COLO668 (cell line): ENCODE results near the gene WNT16.
"Not testable (repeated sequence)": the region's sequence is repeated elsewhere in the genome, so short reads cannot be mapped to it uniquely, and the experiment has no call there.

Experiments
- DNase-seq: peaks from one replicate; lab custom pipeline; 2025; ENCODE audit not compliant: unreplicated experiment; lab: John Stamatoyannopoulos, UW

WNT16 gene

GRCh38 chr7:121305109-121305508 lies 23.7 kb upstream of the WNT16 start:
- no peak for DNase-seq

DNA sequence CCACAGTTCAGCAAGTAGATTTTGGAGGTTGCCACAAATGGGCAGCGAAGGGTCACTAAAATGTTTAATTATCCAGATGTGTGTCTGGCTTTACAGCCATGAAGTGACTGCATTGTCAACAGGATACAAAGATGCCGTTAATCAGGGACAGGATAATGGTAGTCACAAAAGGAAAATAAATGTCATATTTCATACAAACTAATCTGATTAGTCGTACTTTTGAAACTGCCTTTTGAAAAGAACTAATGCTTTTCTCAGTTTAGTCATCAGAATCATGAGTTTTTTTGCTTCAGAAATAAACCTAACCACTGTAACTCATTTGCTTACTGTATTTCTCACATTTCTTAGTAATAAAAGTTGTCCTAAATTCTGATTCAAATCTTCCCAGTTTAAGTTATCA lies 22.2 kb upstream of the WNT16 start:
- no peak for DNase-seq

DNA sequence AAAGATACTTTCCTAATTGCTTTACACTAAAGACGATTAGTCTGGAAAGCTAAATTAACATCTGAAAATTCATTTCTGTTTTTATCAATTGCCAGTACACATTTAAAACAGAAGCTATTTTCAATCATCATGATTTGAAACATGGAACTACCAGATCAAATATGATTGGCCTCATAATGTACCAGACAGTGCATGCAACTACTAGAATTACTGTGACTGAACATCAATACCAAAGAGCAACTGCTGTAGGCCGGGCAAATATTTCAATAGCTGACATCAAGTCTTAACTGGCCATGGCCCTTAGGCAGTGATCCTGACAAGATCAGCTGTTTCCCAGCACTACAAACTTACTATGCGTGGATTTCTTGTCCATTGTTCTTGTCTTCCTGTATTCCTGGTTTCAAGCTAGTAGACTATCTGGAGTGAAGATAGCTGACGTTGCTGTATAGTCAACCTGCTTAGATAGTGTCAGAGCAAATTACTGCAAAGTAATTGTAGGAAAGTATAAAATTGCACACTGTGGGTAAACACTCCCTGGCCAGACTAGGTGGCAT lies 21.7 kb upstream of the WNT16 start:
- DNase-seq, result no peak

DNA sequence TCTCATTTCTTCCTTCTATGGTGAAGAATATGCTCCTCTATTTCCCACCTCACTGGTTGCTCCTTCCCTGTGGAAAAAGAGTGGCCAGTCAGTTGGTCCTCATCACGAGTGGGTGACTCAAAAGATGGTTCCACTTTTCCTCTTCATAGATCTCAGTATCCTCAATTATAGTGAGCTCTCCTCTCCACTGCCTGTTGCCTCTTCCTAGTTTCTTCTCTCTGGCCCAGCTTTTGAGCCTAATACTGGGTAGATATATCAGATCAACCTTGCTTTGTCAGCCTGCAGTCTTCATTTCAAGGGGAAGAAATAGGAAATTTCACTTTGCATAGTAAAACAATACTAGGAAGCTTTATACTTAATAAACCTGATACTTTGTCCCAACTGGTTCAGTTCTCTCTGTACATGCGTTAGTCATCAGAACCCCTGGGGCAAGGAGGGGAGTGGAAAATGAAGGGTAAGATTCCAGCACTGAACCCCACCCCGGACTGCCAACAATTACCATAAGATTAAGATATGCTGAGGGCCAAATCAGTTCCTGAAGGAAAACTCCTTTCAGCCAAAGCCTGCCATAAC lies 15.5 kb upstream of the WNT16 start:
- DNase-seq, result no peak

DNA sequence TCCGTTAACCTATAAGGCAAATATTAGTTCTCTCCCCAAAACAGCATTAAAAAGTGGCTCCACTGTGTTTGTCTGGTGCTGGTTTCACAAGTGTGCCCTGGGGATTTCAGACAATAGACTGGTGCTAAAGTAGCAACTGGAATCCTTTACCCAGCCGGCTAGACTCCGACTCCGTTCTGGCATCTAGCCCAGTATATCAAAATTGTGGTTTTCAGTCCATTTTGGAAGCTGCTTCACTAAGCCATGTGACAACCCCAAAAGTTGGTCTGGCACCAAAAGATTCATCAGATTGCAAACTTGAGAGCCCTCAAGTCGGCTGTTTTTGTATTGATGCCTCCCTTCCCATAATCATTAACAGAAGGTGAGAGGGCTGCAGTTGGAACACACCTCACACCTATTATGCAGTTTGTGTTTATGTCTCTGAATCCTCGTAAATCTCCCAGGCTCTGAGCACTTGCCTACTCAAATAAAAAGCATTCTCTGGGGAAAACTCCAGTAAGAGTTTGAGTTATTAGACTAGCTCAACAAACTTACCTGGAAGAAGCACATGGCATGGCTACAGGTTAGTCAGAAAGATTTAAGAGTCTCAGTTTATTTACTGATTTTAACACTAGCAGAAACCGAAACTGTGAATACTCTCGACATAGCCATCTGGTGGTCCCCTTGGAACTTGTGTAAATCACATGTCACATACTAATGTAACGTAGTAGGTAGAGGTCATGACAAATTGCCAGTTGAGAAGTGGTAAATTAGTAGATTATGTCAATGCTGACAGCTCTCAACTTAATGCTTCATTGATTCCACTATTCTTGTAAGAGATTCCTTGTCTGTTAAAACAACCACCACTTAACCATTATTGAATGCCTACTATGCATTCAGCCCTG lies 14.8 kb upstream of the WNT16 start:
- peak; percentile 72 for DNase-seq

DNA sequence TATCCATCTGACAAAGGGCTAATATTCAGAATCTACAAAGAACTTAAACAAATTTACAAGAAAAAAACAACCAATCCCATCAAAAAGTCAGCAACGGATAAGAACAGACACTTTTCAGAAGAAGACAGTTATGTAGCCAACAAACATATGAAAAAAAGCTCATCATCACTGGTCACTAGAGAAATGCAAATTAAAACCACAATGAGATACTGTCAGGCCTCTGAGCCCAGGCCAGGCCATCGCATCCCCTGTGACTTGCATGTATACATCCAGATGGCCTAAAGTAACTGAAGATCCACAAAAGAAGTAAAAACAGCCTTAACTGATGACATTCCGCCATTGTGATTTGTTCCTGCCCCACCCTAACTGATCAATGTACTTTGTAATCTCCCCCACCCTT lies 13.6 kb upstream of the WNT16 start:
- DNase-seq, result not testable (repeated sequence)

DNA sequence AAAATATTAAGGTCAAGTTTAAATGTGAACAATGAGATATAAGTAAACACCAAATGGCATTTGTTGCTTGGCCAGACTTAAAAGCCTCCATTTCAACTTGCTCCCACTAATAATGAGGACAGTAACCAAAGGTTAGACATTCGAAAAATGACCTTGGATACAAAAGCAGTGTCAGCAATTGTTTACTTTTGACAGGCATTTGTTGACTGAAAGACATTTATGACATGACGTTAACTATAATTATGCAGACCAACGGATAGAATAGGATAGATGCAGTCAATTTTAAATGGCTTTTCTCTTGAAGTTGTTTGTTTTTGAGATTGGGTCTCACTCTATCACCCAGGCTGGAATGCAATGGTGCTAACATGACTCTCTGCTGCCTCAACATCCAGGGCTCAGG lies 6.3 kb upstream of the WNT16 start:
- no peak for DNase-seq

- no peak for DNase-seq
Observed at GRCh38 chr7:121323515-121324302, 5.1 kb upstream of the WNT16 start.

DNA sequence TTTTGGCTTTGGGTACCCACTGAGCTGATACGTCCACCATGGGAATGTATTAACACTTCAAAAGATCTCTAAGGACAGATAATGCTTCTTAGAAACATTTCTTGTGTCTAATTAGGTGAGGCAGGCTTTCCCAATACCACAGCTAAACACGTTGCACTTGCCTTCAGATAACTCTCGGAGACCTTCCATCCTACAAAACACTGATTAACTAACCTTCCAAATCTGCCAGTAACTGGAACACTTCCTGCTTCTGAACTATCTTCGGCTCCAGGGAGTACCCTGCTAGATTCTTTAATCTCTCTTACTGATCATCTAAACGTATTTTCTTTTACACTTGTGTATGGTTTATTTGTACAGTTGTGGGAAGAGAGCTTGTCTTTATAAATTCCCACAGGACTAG lies 1.1 kb upstream of the WNT16 start:
- DNase-seq, result no peak

DNA sequence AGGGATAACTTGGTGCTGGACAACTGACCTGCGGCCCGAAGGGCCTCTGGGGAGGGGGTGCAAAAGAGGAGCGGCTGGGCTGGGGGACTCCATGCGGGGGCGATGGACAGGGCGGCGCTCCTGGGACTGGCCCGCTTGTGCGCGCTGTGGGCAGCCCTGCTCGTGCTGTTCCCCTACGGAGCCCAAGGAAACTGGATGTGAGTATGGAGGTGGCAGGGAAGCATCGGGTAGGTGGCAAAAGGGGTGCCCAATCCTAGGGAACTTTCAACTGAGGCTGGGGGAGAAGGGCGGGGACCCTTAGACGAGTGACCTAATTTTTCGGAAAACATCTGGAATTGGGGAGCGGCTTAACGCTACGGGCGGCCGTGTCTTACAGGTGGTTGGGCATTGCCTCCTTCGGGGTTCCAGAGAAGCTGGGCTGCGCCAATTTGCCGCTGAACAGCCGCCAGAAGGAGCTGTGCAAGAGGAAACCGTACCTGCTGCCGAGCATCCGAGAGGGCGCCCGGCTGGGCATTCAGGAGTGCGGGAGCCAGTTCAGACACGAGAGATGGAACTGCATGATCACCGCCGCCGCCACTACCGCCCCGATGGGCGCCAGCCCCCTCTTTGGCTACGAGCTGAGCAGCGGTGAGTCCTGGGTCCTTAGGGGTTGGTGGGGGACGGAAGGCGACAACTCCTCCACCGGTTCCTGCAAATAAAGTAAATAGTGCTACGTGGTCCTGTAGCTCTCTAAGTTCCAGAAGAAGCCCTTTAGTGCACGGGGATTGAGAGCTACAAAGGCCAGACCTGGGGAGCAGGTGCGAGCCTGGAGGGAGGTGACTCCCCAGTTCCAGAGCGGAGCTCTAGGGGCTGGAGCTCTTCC lies 622 bp downstream of the WNT16 start:
- DNase-seq, result peak; percentile 71

- DNase-seq, result peak; percentile 62
Observed at GRCh38 chr7:121330053-121330833, 1.4 kb downstream of the WNT16 start.

DNA sequence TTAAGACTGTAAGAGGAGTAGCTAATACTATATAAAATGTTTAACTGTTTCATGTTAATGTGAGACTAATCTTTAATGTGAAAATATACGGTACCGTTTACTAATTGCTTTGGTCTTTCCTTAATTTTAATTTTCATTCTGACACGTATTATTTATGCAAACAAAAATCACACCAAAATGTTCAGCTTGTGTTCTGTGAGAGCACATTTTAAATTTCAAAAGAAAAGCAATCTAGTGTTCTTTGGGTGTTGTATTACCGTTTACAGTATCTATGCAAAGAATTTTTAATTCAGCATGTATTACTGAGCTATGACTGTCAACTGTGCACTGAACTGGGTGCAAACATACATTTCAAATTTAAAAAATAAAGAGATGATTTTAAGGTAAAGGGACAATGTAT lies 2.2 kb downstream of the WNT16 start:
- no peak for DNase-seq

DNA sequence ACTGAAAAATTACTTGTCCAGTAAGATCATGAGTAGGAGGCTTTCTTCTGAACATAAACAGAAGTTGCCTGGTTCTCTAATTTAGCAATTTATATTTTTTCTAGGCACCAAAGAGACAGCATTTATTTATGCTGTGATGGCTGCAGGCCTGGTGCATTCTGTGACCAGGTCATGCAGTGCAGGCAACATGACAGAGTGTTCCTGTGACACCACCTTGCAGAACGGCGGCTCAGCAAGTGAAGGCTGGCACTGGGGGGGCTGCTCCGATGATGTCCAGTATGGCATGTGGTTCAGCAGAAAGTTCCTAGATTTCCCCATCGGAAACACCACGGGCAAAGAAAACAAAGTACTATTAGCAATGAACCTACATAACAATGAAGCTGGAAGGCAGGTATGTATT lies 2.8 kb downstream of the WNT16 start:
- no peak for DNase-seq

DNA sequence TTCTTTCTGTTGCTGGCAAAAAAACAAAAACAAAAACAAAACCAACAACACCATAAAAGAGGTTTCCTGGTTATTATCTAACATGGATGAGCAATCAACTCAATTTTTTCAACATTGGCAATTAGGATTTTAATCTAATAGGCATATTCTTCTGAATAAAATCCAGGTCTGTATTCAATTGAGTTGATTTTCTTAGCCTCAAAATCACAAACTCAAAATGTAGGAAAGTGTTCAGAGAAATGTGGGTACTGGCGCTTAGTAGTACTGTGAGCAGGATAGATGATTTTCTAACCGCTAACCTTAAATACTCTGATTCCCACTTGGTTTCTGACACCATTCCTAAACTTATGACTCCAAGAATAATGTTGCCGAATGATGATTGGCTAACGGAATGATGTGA lies 5.6 kb downstream of the WNT16 start:
- DNase-seq, result no peak

DNA sequence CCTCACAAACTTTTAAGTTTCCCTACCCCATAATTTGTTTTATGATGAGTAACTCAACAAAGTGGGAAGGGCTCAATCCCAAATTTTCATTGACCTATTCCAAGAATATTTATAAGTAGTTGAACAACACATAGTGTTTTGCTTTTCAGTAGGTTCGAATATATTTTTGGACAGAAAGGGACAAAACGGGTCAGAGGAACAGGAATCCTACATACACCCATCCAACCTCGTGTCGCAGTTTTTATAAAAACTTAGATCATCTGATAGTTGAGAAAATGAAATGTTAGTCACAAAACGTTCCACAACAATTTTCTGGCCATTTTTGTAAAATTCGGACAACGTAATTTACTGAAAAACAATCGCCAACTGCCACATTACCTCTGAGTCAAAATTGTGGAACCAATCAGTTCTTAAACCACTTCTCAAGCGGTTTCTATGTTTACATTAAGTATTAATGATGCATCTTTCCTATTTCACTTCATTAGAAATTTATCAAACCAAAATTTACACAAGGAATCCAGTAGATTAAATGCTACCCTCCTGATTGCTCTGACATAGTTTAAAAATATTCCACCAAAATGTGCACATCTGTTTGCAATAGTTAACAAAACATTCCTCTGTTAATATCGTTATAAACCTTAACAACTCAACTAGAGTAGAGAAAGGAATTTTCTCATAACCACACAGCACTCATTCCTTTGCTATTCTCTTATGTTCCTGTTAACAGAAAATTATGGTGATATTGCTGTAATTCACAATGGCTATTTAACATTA lies 6.3 kb downstream of the WNT16 start:
- no peak for DNase-seq

GRCh38 chr7:121336579-121336978 lies 7.8 kb downstream of the WNT16 start:
- DNase-seq, result no peak

DNA sequence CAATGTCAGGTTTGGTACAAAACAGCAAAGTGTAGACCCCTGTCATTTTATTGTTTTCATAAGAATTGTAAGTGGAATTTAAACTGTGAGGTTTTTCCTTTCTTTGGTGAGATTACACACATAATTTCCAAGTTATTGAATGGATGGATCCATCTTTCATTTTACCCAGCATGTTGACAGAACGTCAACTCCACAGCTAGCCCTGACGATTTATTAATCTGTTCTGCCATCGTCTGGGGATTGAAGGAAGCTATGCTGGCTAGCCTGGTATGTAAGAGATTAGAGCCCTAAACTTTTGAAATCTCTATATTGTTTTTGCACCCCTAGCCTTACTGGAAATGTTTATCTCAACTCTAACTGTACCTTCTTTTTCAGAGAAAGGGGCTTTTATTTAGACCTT lies 8.6 kb downstream of the WNT16 start:
- no peak for DNase-seq

DNA sequence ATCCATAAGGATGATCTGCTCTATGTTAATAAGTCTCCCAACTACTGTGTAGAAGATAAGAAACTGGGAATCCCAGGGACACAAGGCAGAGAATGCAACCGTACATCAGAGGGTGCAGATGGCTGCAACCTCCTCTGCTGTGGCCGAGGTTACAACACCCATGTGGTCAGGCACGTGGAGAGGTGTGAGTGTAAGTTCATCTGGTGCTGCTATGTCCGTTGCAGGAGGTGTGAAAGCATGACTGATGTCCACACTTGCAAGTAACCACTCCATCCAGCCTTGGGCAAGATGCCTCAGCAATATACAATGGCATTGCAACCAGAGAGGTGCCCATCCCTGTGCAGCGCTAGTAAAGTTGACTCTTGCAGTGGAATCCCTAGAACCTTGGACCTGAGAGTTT lies 10.3 kb downstream of the WNT16 start:
- no peak for DNase-seq

GRCh38 chr7:121341933-121342332 lies 13.1 kb downstream of the WNT16 start:
- DNase-seq, result no peak
